ENCODE results near the gene ILF2.

DNA sequence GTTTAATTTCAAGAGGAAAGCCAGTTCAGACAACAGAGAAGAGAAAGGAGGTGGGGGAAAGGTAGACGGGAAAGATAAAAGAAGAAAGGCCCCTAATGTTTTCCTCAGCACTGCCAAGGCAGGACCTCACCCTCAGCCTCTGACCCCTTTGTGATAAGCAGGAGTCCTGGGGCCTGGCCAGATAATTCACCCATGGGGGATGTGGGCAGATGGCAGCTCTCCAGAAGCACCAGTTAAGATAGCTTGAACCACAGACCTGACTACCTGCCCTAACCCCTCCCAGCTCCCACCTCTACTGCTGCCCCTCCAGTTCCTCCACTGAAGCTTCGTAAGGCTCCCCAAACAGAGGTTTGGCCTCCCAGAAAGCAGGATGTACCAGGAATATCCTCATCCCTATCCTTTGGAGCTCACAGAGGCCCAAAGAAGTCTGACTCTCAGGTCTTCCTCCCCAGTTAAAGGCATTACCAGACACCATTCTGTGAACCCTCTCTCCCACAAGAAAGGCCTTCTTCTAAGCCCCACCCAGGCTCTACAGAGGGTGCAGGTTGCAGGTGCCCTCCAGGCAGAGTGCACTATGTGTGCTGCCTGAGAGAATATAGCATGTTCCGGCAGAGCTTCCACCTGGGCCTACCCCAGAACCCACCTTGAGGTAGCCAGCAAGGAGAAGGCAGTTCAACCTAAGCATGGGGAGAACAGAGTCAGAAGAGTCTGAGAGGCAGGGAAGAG is 21.5 kb downstream of the ILF2 start:
- TF ChIP-seq, protein P1, sequence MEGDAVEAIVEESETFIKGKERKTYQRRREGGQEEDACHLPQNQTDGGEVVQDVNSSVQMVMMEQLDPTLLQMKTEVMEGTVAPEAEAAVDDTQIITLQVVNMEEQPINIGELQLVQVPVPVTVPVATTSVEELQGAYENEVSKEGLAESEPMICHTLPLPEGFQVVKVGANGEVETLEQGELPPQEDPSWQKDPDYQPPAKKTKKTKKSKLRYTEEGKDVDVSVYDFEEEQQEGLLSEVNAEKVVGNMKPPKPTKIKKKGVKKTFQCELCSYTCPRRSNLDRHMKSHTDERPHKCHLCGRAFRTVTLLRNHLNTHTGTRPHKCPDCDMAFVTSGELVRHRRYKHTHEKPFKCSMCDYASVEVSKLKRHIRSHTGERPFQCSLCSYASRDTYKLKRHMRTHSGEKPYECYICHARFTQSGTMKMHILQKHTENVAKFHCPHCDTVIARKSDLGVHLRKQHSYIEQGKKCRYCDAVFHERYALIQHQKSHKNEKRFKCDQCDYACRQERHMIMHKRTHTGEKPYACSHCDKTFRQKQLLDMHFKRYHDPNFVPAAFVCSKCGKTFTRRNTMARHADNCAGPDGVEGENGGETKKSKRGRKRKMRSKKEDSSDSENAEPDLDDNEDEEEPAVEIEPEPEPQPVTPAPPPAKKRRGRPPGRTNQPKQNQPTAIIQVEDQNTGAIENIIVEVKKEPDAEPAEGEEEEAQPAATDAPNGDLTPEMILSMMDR (IDR thresholded peaks at IDR 0.05): no peak
- no peak for TF ChIP-seq POLR2A (IDR thresholded peaks at IDR 0.05)

Measured in thyroid gland (tissue), 4 donors.